Measurements from ENCODE around the gene ANP32E.

GRCh38 chr1:150282558-150282958, 46.6 kb upstream of the ANP32E start:
- no peak for TF ChIP-seq CTCF (IDR thresholded peaks at IDR 0.05)
- no peak for TF ChIP-seq POLR2A (IDR thresholded peaks at IDR 0.05)

All from lower leg skin (tissue), 3 donors.